ENCODE results near the gene IRF8.

- TF ChIP-seq CTCF (IDR thresholded peaks at IDR 0.05) (no peak), POLR2AphosphoS5 (IDR thresholded peaks at IDR 0.05) (no peak), POLR2A (IDR thresholded peaks at IDR 0.05) (no peak)
Observed at GRCh38 chr16:85924675-85925074, 25.7 kb downstream of the IRF8 start.
